Neural crest cell (in vitro differentiated cells): ENCODE data around the gene DNM3. TPM values are rescaled to one million over a fixed set of nuclear protein-coding genes. Genes with fewer than 3 reads are reported as not detected.
A peak's percentile ranks its signal among the peaks of the same experiment; 100 is the strongest.

Experiments used
- DNase-seq: peaks from one replicate; pipeline ENCODE4 v3.0.0; 2021; ENCODE audit warnings: low read depth, mixed read lengths, low spot score
- H3K27ac Mint-ChIP-seq: one replicate; pipeline ENCODE4 v1.8.0; 2021; ENCODE audit warnings: mild to moderate bottlenecking, mixed read lengths; ENCODE audit not compliant: unreplicated experiment
- H3K27me3 Mint-ChIP-seq: 2 replicates; pipeline ENCODE4 v1.8.0; 2021; ENCODE audit warnings: low read depth, mild to moderate bottlenecking, mixed read lengths
- H3K36me3 Mint-ChIP-seq: 2 replicates; pipeline ENCODE4 v1.8.0; 2021; ENCODE audit warnings: low read depth, mild to moderate bottlenecking, mixed read lengths
- H3K4me1 Mint-ChIP-seq: 2 replicates; pipeline ENCODE4 v1.8.0; 2021; ENCODE audit warnings: mixed read lengths
- H3K4me3 Mint-ChIP-seq: one replicate; pipeline ENCODE4 v1.8.0; 2021; ENCODE audit warnings: mild to moderate bottlenecking, mixed read lengths
- H3K9me3 Mint-ChIP-seq: 2 replicates; pipeline ENCODE4 v1.8.0; 2021; ENCODE audit warnings: mixed read lengths
- CTCF ChIP-seq: fragments of 200-600 bp; sonication (generic); conservative IDR thresholded peaks from 2 replicates; pipeline ENCODE4 v1.5.0; 2021; ENCODE audit warnings: antibody characterized with exemption, mild to moderate bottlenecking
- long read RNA-seq: library from polyadenylated mRNA; unstranded; transcript quantifications from one replicate; pipeline ENCODE4 v2.0.0, GENCODE V29; 2020
- total RNA-seq: library from RNA; stranded (reverse); gene quantifications from 2 replicates; pipeline ENCODE4 v1.2.1, GENCODE V29; 2021

Gene DNM3
- total RNA-seq, result 3.5 and 3.9 TPM in 2 replicates
- long read RNA-seq, partial matches to known transcripts, result 1 of 2 reads
- long read RNA-seq, other reads (novel, unspliced or antisense), result 1 of 2 reads

DNA sequence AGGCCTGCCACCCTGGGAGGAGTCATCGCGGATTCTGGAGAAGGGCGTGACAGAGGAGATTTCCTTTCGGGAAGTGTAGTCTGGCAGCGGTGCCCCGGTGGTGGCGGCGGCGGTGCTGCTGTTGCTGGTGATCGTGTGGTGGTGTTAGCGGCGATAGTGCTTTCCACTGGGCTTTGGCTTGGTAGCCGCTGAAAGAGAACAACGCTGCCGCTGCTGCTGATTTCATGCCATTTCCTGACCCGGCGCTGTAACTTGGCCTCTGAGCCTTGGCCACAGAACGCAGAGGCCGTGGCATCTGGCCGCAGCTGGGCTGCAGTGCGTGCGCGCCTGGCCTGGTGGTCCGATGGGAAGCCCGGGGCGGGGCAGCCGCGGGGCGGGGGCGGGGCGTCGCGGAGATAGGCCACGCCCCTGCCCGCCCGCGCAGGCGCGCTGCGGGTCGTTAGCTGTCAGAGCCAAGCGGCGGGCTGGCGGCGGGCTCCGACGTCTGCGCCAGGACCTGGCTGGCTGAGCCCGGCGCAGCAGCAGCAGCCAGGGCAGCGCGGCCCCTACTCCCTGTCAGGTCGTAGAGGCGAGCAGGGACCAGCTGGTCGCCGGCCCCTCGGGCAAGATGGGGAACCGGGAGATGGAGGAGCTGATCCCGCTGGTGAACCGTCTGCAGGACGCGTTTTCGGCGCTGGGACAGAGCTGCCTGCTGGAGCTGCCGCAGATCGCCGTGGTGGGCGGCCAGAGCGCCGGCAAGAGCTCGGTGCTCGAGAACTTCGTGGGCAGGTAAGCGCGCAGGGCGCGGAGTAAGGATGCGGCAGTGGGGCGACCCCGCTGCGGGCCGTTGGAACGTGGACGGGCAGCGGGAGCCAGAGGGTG, at the start of gene DNM3:
TSS of gene DNM3 (plus strand) at position 449 of the 861 bp plus-strand sequence. CDS start at position 608, 159 bp downstream.
- Mint-ChIP-seq H3K4me3 (peak within 1 kb of the TSS; percentile 94), H3K27ac (peak within 1 kb of the TSS; percentile 7), H3K36me3 (no peaks in the 10 kb centered on the region), H3K27me3 (peaks cover 31% of the 10 kb centered on the region), H3K4me1 (peaks cover 18% of the 10 kb centered on the region), H3K9me3 (no peaks in the 10 kb centered on the region)
- TF ChIP-seq CTCF, result no peak
- DNase-seq, result peak; percentile 85

- Mint-ChIP-seq H3K27me3 (no peaks in the 10 kb centered on the region), H3K4me3 (no peak overlapping the region), H3K27ac (no peak overlapping the region), H3K4me1 (no peaks in the 10 kb centered on the region), H3K9me3 (no peaks in the 10 kb centered on the region), H3K36me3 (peaks cover 27% of the 10 kb centered on the region)
- DNase-seq, result no peak
- no peak for TF ChIP-seq CTCF
Observed at GRCh38 chr1:171792656-171793369, 48.5 kb upstream of the DNM3 start.

GRCh38 chr1:171793636-171794035, 47.7 kb upstream of the DNM3 start:
- no peak overlapping the region for H3K4me3 Mint-ChIP-seq
- peaks cover 23% of the 10 kb centered on the region for H3K36me3 Mint-ChIP-seq
- no peaks in the 10 kb centered on the region for H3K4me1 Mint-ChIP-seq
- no peak for TF ChIP-seq CTCF
- no peak for DNase-seq
- H3K9me3 Mint-ChIP-seq, result no peaks in the 10 kb centered on the region
- H3K27me3 Mint-ChIP-seq, result no peaks in the 10 kb centered on the region
- no peak overlapping the region for H3K27ac Mint-ChIP-seq

DNA sequence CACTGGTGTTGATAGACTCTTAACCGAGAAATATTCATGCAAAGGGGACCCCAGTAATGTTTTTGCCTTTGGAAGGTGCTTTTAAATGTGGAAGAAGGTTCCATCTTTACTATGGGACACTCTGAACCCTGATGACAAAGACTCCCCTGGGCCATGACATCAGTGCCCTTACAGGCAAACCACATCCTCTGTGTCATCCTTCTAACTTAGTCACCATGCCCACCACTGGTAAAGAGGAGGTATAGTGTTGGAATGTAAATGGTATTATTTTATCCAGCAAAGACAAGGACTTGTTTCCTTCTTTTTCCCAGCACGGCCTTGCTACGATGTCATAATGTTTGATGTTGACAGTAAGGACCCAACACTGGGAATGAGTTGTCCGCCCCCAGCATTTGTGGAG, 47.2 kb upstream of the DNM3 start:
- Mint-ChIP-seq H3K27me3 (no peaks in the 10 kb centered on the region), H3K36me3 (peaks cover 23% of the 10 kb centered on the region), H3K4me3 (no peak overlapping the region), H3K9me3 (no peaks in the 10 kb centered on the region), H3K27ac (no peak overlapping the region), H3K4me1 (no peaks in the 10 kb centered on the region)
- TF ChIP-seq CTCF, result no peak
- no peak for DNase-seq

- Mint-ChIP-seq H3K27ac (no peak overlapping the region), H3K4me1 (no peaks in the 10 kb centered on the region), H3K36me3 (peaks cover 16% of the 10 kb centered on the region), H3K27me3 (no peaks in the 10 kb centered on the region), H3K9me3 (no peaks in the 10 kb centered on the region), H3K4me3 (no peak overlapping the region)
- DNase-seq, result no peak
- TF ChIP-seq CTCF, result no peak
Observed at GRCh38 chr1:171796592-171796991, 44.7 kb upstream of the DNM3 start.
